Astrocyte (in vitro differentiated cells and primary cell): ENCODE results near the gene FHIP2A. TPM values are rescaled to one million over a fixed set of nuclear protein-coding genes. Genes with fewer than 3 reads are reported as not detected.
A peak's percentile ranks its signal among the peaks of the same experiment; 100 is the strongest.

Experiments used
- DNase-seq: peaks from one replicate; pipeline ENCODE4 v3.0.0-alpha.2; 2010; ENCODE audit warnings: low read depth
- FAIRE-seq: peaks from 2 replicates; lab custom pipeline; 2011; peaks lifted over from hg19 to GRCh38; lab: Jason Lieb, UNC
- H2AFZ ChIP-seq: 2 replicates; pipeline ENCODE4 v1.6.0; 2012; ENCODE audit warnings: low read depth, low read length, inconsistent platforms
- H3K27ac ChIP-seq: 2 replicates; pipeline ENCODE4 v1.5.1; 2011; ENCODE audit warnings: low read depth, low read length, inconsistent platforms
- H3K27me3 ChIP-seq: 2 replicates; pipeline ENCODE4 v1.6.0; 2011; ENCODE audit warnings: low read length, inconsistent platforms; ENCODE audit not compliant: insufficient read depth
- H3K36me3 ChIP-seq: 2 replicates; pipeline ENCODE4 v1.5.1; 2011; ENCODE audit warnings: low read length, inconsistent platforms; ENCODE audit not compliant: insufficient read depth
- H3K4me1 ChIP-seq: 2 replicates; pipeline ENCODE4 v1.5.1; 2011; ENCODE audit warnings: low read length, inconsistent platforms; ENCODE audit not compliant: insufficient read depth
- H3K4me2 ChIP-seq: 2 replicates; pipeline ENCODE4 v1.6.0; 2012; ENCODE audit warnings: low read length, inconsistent platforms
- H3K4me3 ChIP-seq: 2 replicates; pipeline ENCODE4 v1.5.1; 2011; ENCODE audit warnings: low read depth, mild to moderate bottlenecking, low read length, inconsistent platforms; ENCODE audit not compliant: insufficient read depth
- H3K79me2 ChIP-seq: 2 replicates; pipeline ENCODE4 v1.6.0; 2012; ENCODE audit warnings: mild to moderate bottlenecking, low read length, inconsistent platforms; ENCODE audit not compliant: insufficient read depth
- H3K9ac ChIP-seq: 2 replicates; pipeline ENCODE4 v1.6.0; 2012; ENCODE audit warnings: mild to moderate bottlenecking, low read length, inconsistent platforms
- H3K9me3 ChIP-seq: 2 replicates; pipeline ENCODE4 v1.5.1; 2012; ENCODE audit warnings: low read depth, mild to moderate bottlenecking, low read length, inconsistent platforms; ENCODE audit not compliant: insufficient read depth
- H4K20me1 ChIP-seq: 2 replicates; pipeline ENCODE4 v1.6.0; 2012; ENCODE audit warnings: low read length, inconsistent platforms; ENCODE audit not compliant: insufficient read depth
- H3K27ac Mint-ChIP-seq: one replicate; pipeline ENCODE4 v1.8.0; 2021; ENCODE audit warnings: mild to moderate bottlenecking, mixed read lengths; ENCODE audit not compliant: unreplicated experiment
- H3K27me3 Mint-ChIP-seq: one replicate; pipeline ENCODE4 v1.8.0; 2021; ENCODE audit warnings: low read depth, mixed read lengths; ENCODE audit not compliant: unreplicated experiment
- H3K36me3 Mint-ChIP-seq: one replicate; pipeline ENCODE4 v1.8.0; 2021; ENCODE audit warnings: low read depth, mixed read lengths; ENCODE audit not compliant: unreplicated experiment
- H3K4me1 Mint-ChIP-seq: one replicate; pipeline ENCODE4 v1.8.0; 2021; ENCODE audit warnings: low read depth, mixed read lengths; ENCODE audit not compliant: unreplicated experiment
- H3K4me3 Mint-ChIP-seq: one replicate; pipeline ENCODE4 v1.8.0; 2021; ENCODE audit warnings: mild to moderate bottlenecking, moderate library complexity, mixed read lengths; ENCODE audit not compliant: unreplicated experiment
- H3K9me3 Mint-ChIP-seq: one replicate; pipeline ENCODE4 v1.8.0; 2021; ENCODE audit warnings: mild to moderate bottlenecking, mixed read lengths; ENCODE audit not compliant: unreplicated experiment
- EZH2 ChIP-seq: IDR thresholded peaks from 2 replicates; pipeline ENCODE4 v1.6.1; 2012; ENCODE audit warnings: mild to moderate bottlenecking, low read length, inconsistent platforms; ENCODE audit not compliant: insufficient read depth
- total RNA-seq: library from RNA; stranded (reverse); gene quantifications from 2 replicates; pipeline ENCODE4 v1.2.1, GENCODE V29; 2021
- TF ChIP-seq, protein P1 (sequence below): IDR thresholded peaks from 2 replicates; pipeline ENCODE4 v1.5.1; 2011; ENCODE audit warnings: low read depth, mild to moderate bottlenecking, inconsistent platforms, low read length, moderate library complexity; ENCODE audit not compliant: insufficient read depth

FHIP2A gene
- total RNA-seq, 1 donor from 2014 or later: 38.2 TPM

DNA sequence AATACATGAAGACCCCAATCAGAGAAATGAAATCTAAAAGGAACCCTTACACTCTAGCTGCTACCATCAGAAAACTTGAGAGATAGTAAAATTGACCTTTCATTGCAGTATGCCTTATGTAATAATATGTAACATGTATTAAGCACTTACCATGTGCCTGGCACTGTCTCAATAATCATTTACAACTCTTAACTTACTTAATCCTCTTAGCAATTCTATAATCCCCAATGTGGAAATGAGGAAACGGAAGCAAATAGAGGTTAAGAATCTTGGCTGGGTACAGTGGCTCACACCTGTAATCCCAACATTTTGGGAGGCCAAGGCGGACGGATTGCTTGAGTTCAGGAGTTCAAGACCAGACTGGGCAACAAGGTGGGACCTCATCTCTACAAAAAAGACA is 29.8 kb upstream of the FHIP2A start:
- Histone ChIP-seq H3K9ac (no peak overlapping the region), H2AFZ (no peak overlapping the region), H3K4me3 (no peak overlapping the region), H3K9me3 (no peaks in the 10 kb centered on the region), H3K4me1 (no peaks in the 10 kb centered on the region), H3K27ac (no peak overlapping the region), H3K79me2 (no peaks in the 10 kb centered on the region), H3K27me3 (no peaks in the 10 kb centered on the region), H3K36me3 (no peaks in the 10 kb centered on the region), H4K20me1 (no peaks in the 10 kb centered on the region), H3K4me2 (no peak overlapping the region)
- no peaks in the 10 kb centered on the region for H3K27me3 Mint-ChIP-seq
- no peaks in the 10 kb centered on the region for H3K36me3 Mint-ChIP-seq
- TF ChIP-seq EZH2: no peak
- TF ChIP-seq, protein P1, sequence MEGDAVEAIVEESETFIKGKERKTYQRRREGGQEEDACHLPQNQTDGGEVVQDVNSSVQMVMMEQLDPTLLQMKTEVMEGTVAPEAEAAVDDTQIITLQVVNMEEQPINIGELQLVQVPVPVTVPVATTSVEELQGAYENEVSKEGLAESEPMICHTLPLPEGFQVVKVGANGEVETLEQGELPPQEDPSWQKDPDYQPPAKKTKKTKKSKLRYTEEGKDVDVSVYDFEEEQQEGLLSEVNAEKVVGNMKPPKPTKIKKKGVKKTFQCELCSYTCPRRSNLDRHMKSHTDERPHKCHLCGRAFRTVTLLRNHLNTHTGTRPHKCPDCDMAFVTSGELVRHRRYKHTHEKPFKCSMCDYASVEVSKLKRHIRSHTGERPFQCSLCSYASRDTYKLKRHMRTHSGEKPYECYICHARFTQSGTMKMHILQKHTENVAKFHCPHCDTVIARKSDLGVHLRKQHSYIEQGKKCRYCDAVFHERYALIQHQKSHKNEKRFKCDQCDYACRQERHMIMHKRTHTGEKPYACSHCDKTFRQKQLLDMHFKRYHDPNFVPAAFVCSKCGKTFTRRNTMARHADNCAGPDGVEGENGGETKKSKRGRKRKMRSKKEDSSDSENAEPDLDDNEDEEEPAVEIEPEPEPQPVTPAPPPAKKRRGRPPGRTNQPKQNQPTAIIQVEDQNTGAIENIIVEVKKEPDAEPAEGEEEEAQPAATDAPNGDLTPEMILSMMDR: no peak
- no peak overlapping the region for H3K4me3 Mint-ChIP-seq
- no peaks in the 10 kb centered on the region for H3K4me1 Mint-ChIP-seq
- H3K27ac Mint-ChIP-seq: no peak overlapping the region
- DNase-seq (no peak), FAIRE-seq (no peak)
- H3K9me3 Mint-ChIP-seq: peaks cover 2% of the 10 kb centered on the region

DNA sequence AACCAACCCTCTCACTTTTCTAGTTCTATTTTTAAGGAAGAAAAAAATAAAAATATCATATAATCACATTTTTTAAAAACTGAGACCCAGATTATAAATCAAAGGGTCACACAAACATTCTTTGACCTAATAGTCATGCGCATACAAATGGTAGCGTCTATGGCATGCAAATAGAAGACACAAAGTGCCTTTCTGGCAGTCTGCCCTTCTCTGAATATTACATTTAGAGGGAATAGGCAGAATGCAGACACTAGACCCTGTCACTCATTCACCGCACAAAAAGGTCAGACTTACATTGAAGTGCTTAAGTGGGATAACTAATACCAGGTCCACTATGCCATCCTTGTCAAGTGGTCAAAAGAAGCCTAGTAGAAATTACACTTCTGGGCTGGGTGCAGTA is 26.5 kb upstream of the FHIP2A start:
- Histone ChIP-seq H3K27me3 (no peaks in the 10 kb centered on the region), H3K9me3 (no peaks in the 10 kb centered on the region), H3K4me3 (no peak overlapping the region), H2AFZ (no peak overlapping the region), H3K4me1 (no peaks in the 10 kb centered on the region), H3K36me3 (no peaks in the 10 kb centered on the region), H3K79me2 (no peaks in the 10 kb centered on the region), H3K27ac (no peak overlapping the region), H3K4me2 (no peak overlapping the region), H4K20me1 (no peaks in the 10 kb centered on the region), H3K9ac (no peak overlapping the region)
- Mint-ChIP-seq H3K4me1 (no peaks in the 10 kb centered on the region), H3K36me3 (no peaks in the 10 kb centered on the region), H3K4me3 (no peak overlapping the region), H3K27ac (no peak overlapping the region), H3K9me3 (peaks cover 2% of the 10 kb centered on the region), H3K27me3 (no peaks in the 10 kb centered on the region)
- DNase-seq: peak; percentile 6
- FAIRE-seq: no peak
- no peak for TF ChIP-seq EZH2
- TF ChIP-seq, protein P1: no peak

DNA sequence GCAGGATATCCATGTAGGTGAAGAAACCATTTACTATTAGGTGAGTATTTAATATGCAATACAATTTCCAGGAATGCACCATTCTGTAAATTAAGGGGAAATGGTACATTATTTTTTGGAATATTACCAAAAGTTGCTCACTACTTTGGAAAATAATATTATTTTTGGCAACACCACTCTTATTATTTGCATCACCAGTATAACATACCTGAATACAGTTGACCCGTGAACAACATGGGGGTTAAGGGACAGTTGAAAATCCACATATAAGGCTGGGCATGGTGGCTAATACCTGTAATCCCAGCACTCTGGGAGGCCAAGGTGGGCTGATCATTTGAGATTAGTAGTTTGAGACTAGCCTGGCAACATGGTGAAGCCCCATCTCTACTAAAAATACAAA is 21.2 kb upstream of the FHIP2A start:
- Histone ChIP-seq H4K20me1 (no peaks in the 10 kb centered on the region), H3K4me2 (no peak overlapping the region), H3K79me2 (no peaks in the 10 kb centered on the region), H3K9ac (no peak overlapping the region), H3K4me1 (no peaks in the 10 kb centered on the region), H3K36me3 (no peaks in the 10 kb centered on the region), H3K27me3 (no peaks in the 10 kb centered on the region), H3K9me3 (no peaks in the 10 kb centered on the region), H2AFZ (no peak overlapping the region), H3K27ac (no peak overlapping the region), H3K4me3 (no peak overlapping the region)
- Mint-ChIP-seq H3K36me3 (no peaks in the 10 kb centered on the region), H3K9me3 (no peaks in the 10 kb centered on the region), H3K4me3 (no peak overlapping the region), H3K27me3 (peaks cover 1% of the 10 kb centered on the region), H3K4me1 (no peaks in the 10 kb centered on the region), H3K27ac (no peak overlapping the region)
- TF ChIP-seq, protein P1: no peak
- TF ChIP-seq EZH2: no peak
- FAIRE-seq (no peak), DNase-seq (no peak)
